HEK293T (cell line): ENCODE measurements around the gene FLNB.

ENCODE experiments used
- CTCF ChIA-PET: fragments of 350-600 bp; formaldehyde crosslinking; extraction: SDS; loops from one replicate; lab custom pipeline; 2021; ENCODE audit warnings: antibody characterized with exemption, inconsistent platforms; lab: Yijun Ruan, JAX
- POLR2A ChIA-PET: fragments of 350-600 bp; formaldehyde crosslinking; extraction: SDS; loops from one replicate; lab custom pipeline; 2020; ENCODE audit warnings: antibody characterized with exemption, inconsistent platforms; lab: Yijun Ruan, JAX
- DNase-seq: peaks from one replicate; pipeline ENCODE4 v3.0.0; 2012; ENCODE audit warnings: mixed read lengths; ENCODE audit errors: extremely low spot score
- ARNT ChIP-seq: fragments of 450-650 bp; IDR thresholded peaks from 2 replicates; pipeline ENCODE4 v1.6.1; 2017; ENCODE audit warnings: mild to moderate bottlenecking
- BHLHE40 ChIP-seq: fragments of 450-650 bp; IDR thresholded peaks from 2 replicates; pipeline ENCODE4 v1.6.1; 2016; ENCODE audit warnings: mild to moderate bottlenecking, moderate library complexity, borderline replicate concordance
- CTBP1 ChIP-seq: fragments of 450-650 bp; IDR thresholded peaks from 2 replicates; pipeline ENCODE4 v1.6.1; 2016; ENCODE audit warnings: borderline replicate concordance
- ELF4 ChIP-seq: fragments of 450-650 bp; IDR thresholded peaks from 2 replicates; pipeline ENCODE4 v1.6.1; 2017; ENCODE audit warnings: antibody characterized with exemption
- FOXA1 ChIP-seq: fragments of 450-650 bp; IDR thresholded peaks from 2 replicates; pipeline ENCODE4 v1.6.1; 2016; ENCODE audit warnings: mild to moderate bottlenecking
- FOXK2 ChIP-seq: fragments of 450-650 bp; IDR thresholded peaks from 2 replicates; pipeline ENCODE4 v1.6.1; 2016; ENCODE audit warnings: mild to moderate bottlenecking
- FOXM1 ChIP-seq: fragments of 450-650 bp; IDR thresholded peaks from 2 replicates; pipeline ENCODE4 v1.6.1; 2017; ENCODE audit warnings: mild to moderate bottlenecking, borderline replicate concordance
- HDGF ChIP-seq: fragments of 450-650 bp; IDR thresholded peaks from 2 replicates; pipeline ENCODE4 v1.6.1; 2017; ENCODE audit warnings: antibody characterized with exemption, borderline replicate concordance
- L3MBTL2 ChIP-seq: fragments of 450-650 bp; conservative IDR thresholded peaks from 2 replicates; pipeline ENCODE4 v1.6.1; 2016; ENCODE audit warnings: mild to moderate bottlenecking
- LEF1 ChIP-seq: fragments of 450-650 bp; IDR thresholded peaks from 2 replicates; pipeline ENCODE4 v1.6.1; 2017; ENCODE audit warnings: mild to moderate bottlenecking, borderline replicate concordance
- NFRKB ChIP-seq: fragments of 450-650 bp; IDR thresholded peaks from 2 replicates; pipeline ENCODE4 v1.6.1; 2016; ENCODE audit warnings: mild to moderate bottlenecking, moderate library complexity
- SP1 ChIP-seq: fragments of 450-650 bp; IDR thresholded peaks from 2 replicates; pipeline ENCODE4 v1.6.1; 2017
- SUZ12 ChIP-seq: fragments of 450-650 bp; IDR thresholded peaks from 2 replicates; pipeline ENCODE4 v1.6.1; 2016; ENCODE audit warnings: mild to moderate bottlenecking
- TARDBP ChIP-seq: fragments of 450-650 bp; IDR thresholded peaks from 2 replicates; pipeline ENCODE4 v1.6.1; 2016
- ZNF384 ChIP-seq: fragments of 450-650 bp; IDR thresholded peaks from 2 replicates; pipeline ENCODE4 v1.6.1; 2016
- TF ChIP-seq, protein P1 (sequence below): fragments of 450-650 bp; IDR thresholded peaks from 2 replicates; pipeline ENCODE4 v1.6.1; 2016

Gene FLNB

GRCh38 chr3:58119186-58119585 lies 111.0 kb downstream of the FLNB start:
- no peak for DNase-seq
- no peak for TF ChIP-seq FOXM1
- ChIA-PET CTCF (interaction anchor here (0.6 kb wide), 1 partner anchor 404 kb away, joined by 3 read pairs; no protein-coding TSS in a partner anchor), POLR2A (no interaction called here)

DNA sequence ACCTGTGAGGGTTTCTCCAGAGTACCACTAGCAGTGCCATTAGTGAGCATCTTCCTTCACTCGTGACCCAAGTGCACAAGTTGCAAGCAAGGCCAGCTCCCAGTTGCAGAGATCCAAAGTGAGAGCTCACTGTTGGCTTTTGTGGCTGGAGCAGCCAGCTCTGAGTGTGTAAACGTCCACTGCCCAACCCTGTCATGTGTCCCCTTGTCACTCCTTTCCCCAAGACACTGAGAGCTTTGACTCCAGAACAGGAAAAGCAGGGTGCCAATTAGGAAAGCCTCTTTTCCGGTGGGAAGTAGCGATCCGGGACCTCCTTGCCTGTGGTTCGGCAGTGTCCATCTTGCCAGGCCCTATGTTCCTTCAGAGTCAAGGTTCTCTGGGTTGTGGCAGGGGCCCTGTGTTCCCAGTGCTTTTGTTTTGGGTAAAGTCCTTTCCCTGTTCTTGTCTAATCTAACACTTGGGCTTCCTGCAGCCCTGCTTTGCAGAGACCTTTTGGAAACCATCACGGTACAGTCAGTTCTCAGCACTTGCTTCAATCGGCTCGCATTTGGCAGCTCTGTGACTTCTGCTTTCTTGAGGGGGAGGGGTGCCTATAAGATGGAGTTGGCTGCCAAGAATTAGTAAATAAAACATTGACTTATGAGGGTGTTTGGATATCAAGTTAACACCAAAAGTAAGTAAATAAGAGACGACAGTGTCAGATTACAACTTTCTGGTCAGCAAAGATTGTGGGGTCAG lies 112.0 kb downstream of the FLNB start:
- CTCF ChIA-PET, result no interaction called here

GRCh38 chr3:58121183-58121582 lies 113.0 kb downstream of the FLNB start:
- TF ChIP-seq LEF1 (no peak), FOXA1 (no peak), BHLHE40 (no peak), SP1 (no peak), ARNT (no peak), HDGF (no peak), ELF4 (no peak), TARDBP (no peak), NFRKB (no peak), L3MBTL2 (no peak), CTBP1 (no peak), SUZ12 (no peak), ZNF384 (no peak), FOXK2 (no peak), FOXM1 (no peak)
- TF ChIP-seq, protein P1, sequence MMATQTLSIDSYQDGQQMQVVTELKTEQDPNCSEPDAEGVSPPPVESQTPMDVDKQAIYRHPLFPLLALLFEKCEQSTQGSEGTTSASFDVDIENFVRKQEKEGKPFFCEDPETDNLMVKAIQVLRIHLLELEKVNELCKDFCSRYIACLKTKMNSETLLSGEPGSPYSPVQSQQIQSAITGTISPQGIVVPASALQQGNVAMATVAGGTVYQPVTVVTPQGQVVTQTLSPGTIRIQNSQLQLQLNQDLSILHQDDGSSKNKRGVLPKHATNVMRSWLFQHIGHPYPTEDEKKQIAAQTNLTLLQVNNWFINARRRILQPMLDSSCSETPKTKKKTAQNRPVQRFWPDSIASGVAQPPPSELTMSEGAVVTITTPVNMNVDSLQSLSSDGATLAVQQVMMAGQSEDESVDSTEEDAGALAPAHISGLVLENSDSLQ, result no peak
- CTCF ChIA-PET, result no interaction called here
- DNase-seq, result no peak
- POLR2A ChIA-PET, result no interaction called here

More for the DNA sequence above, 112.0 kb downstream of the FLNB start:
- TF ChIP-seq FOXK2 (no peak), BHLHE40 (no peak), LEF1 (no peak), ZNF384 (no peak)
- DNase-seq, result no peak
- POLR2A ChIA-PET, result no interaction called here

DNA sequence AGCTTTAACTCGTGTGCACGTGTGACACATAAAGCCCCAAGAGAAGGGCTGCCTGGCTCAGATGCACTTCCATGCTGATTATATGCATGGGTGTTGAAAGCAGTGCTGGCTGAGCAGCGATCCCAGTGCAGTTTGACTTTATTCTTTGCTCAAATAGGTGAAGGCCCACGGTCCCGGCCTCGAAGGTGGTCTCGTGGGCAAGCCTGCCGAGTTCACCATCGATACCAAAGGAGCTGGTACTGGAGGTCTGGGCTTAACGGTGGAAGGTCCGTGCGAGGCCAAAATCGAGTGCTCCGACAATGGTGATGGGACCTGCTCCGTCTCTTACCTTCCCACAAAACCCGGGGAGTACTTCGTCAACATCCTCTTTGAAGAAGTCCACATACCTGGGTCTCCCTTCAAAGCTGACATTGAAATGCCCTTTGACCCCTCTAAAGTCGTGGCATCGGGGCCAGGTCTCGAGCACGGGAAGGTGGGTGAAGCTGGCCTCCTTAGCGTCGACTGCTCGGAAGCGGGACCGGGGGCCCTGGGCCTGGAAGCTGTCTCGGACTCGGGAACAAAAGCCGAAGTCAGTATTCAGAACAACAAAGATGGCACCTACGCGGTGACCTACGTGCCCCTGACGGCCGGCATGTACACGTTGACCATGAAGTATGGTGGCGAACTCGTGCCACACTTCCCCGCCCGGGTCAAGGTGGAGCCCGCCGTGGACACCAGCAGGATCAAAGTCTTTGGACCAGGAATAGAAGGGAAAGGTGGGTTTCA lies 114.9 kb downstream of the FLNB start:
- CTCF ChIA-PET, result no interaction called here
- no peak for DNase-seq
- TF ChIP-seq LEF1 (no peak), CTBP1 (no peak), TARDBP (no peak), NFRKB (no peak), L3MBTL2 (no peak), FOXA1 (no peak), ZNF384 (no peak), SP1 (no peak)
- TF ChIP-seq, protein P1, result no peak
- POLR2A ChIA-PET, result interaction anchor here (0.8 kb wide), 1 partner anchor 9 kb away, joined by 3 read pairs; no protein-coding TSS in a partner anchor

- no peak for DNase-seq
- ChIA-PET POLR2A (no interaction called here), CTCF (no interaction called here)
- no peak for TF ChIP-seq FOXA1
- no peak for TF ChIP-seq FOXK2
- TF ChIP-seq SP1, result no peak
- no peak for TF ChIP-seq TARDBP
- no peak for TF ChIP-seq CTBP1
- TF ChIP-seq L3MBTL2, result no peak
- no peak for TF ChIP-seq ZNF384
- no peak for TF ChIP-seq ELF4
- TF ChIP-seq HDGF, result no peak
- TF ChIP-seq FOXM1, result no peak
- TF ChIP-seq ARNT, result no peak
- TF ChIP-seq, protein P1, result no peak
- no peak for TF ChIP-seq NFRKB
- no peak for TF ChIP-seq SUZ12
- TF ChIP-seq LEF1, result no peak
These were observed 116.2 kb downstream of the FLNB start for GRCh38 chr3:58124387-58124786.

DNA sequence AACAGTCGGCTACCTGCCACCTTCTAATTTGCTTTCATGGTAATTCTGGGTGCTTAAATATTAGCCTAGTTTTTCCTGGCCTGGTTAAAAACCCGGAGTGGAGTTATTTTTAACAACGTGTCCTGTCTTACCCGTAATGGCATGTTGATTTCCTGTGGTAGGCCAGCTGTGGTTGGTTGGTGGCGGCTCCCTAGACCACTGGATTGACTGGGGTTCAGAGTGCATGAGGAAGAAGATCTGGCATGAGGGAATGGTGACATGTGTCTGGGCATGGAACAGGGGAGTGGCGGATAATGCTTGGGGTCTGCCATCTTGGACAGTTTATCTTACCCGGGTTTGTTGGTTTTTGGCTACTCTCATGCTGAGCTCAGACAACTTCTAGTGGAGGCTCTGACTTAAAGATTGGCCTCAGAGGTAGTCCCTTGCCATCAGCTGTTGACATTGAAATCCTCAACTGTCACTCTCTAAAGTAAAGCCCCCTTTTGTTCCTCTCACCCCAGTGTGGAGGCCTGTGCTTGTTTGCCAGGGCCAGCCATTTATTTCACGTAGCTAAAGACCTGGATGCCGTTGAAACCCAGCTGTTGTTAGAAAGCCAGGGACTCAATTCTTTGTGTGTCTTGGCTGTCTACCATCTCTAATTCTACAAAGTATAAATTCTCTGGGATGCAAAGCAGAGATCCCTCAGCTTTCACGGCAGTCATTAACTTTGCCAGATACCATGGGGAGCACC lies 121.0 kb downstream of the FLNB start:
- POLR2A ChIA-PET, result no interaction called here
- CTCF ChIA-PET, result interaction anchor here (0.8 kb wide), 1 partner anchor 122 kb away, joined by 3 read pairs; no protein-coding TSS in a partner anchor
- DNase-seq, result no peak
- TF ChIP-seq ZNF384 (no peak), FOXA1 (no peak), FOXK2 (no peak), NFRKB (no peak), BHLHE40 (no peak), SUZ12 (no peak), L3MBTL2 (no peak), HDGF (no peak), CTBP1 (no peak), ARNT (no peak), TARDBP (no peak), SP1 (no peak), ELF4 (no peak), LEF1 (no peak), FOXM1 (no peak)
- TF ChIP-seq, protein P1, result no peak
